AG10803 (cell line): ENCODE results near the gene AHDC1.
"Not testable (repeated sequence)": the region's sequence is repeated elsewhere in the genome, so short reads cannot be mapped to it uniquely, and the experiment has no call there.

Experiments
- DNase-seq: peaks from one replicate; pipeline ENCODE4 v3.0.0; 2010; ENCODE audit warnings: low read depth
- H3K4me3 ChIP-seq: 2 replicates; pipeline ENCODE4 v1.5.1; 2011; ENCODE audit warnings: mild to moderate bottlenecking, low read length, control low read depth
- TF ChIP-seq, protein P1 (sequence below): conservative IDR thresholded peaks from 2 replicates; pipeline ENCODE4 v1.5.1; 2011; ENCODE audit warnings: mild to moderate bottlenecking, low read length, control low read depth, inconsistent platforms

Gene AHDC1

GRCh38 chr1:27623327-27624212 lies 19.6 kb upstream of the AHDC1 start:
- DNase-seq, result no peak
- TF ChIP-seq, protein P1, sequence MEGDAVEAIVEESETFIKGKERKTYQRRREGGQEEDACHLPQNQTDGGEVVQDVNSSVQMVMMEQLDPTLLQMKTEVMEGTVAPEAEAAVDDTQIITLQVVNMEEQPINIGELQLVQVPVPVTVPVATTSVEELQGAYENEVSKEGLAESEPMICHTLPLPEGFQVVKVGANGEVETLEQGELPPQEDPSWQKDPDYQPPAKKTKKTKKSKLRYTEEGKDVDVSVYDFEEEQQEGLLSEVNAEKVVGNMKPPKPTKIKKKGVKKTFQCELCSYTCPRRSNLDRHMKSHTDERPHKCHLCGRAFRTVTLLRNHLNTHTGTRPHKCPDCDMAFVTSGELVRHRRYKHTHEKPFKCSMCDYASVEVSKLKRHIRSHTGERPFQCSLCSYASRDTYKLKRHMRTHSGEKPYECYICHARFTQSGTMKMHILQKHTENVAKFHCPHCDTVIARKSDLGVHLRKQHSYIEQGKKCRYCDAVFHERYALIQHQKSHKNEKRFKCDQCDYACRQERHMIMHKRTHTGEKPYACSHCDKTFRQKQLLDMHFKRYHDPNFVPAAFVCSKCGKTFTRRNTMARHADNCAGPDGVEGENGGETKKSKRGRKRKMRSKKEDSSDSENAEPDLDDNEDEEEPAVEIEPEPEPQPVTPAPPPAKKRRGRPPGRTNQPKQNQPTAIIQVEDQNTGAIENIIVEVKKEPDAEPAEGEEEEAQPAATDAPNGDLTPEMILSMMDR, result no peak
- H3K4me3 ChIP-seq, result no peak overlapping the region

- TF ChIP-seq, protein P1, result no peak
- no peak for DNase-seq
- H3K4me3 ChIP-seq, result no peak overlapping the region
Measured at GRCh38 chr1:27622828-27623227, 18.9 kb upstream of the AHDC1 start.

DNA sequence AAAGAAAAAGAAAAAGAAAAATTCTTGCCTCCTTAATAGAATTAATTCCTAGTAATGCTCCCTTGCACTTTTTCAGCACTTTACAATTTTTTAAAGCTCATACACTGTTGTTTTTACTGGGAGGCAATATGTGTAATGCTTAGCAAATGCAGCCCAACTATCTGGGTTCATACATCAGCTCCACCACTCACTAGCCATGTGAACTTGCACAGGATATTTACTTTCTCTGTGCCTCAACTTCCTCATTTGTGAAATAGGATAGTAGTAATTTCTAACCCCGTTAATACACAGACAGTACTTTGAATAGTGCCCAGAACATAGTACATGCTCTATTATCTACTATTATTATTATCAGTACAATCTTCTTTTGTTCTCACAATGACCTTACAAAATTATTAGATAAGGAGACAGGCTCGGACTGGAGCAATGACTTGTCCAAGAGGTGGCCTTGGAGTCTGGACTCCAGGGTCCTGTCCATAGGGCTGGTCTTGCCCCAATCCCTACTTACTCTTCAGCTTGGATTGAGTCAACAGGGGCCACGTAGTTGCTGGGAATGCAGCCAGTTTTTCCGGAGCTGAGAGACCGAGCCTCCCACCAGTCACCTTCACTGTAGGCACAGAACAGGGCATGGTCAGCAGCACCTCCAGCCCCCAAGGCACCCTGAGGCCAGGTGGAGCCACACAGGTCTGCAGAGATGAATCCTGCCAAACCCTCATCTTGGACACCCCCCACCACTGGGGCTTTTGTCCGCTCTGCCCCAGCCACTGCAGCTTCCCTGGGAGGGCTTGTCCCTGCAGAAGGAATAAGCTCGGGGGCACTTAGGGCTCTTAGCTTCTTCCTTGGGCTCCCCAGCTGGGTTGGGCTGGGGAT lies 17.3 kb upstream of the AHDC1 start:
- TF ChIP-seq, protein P1, result no peak
- no peak overlapping the region for H3K4me3 ChIP-seq
- DNase-seq, result no peak

GRCh38 chr1:27619782-27620438 lies 16.0 kb upstream of the AHDC1 start:
- not testable (repeated sequence) for DNase-seq, H3K4me3 ChIP-seq

DNA sequence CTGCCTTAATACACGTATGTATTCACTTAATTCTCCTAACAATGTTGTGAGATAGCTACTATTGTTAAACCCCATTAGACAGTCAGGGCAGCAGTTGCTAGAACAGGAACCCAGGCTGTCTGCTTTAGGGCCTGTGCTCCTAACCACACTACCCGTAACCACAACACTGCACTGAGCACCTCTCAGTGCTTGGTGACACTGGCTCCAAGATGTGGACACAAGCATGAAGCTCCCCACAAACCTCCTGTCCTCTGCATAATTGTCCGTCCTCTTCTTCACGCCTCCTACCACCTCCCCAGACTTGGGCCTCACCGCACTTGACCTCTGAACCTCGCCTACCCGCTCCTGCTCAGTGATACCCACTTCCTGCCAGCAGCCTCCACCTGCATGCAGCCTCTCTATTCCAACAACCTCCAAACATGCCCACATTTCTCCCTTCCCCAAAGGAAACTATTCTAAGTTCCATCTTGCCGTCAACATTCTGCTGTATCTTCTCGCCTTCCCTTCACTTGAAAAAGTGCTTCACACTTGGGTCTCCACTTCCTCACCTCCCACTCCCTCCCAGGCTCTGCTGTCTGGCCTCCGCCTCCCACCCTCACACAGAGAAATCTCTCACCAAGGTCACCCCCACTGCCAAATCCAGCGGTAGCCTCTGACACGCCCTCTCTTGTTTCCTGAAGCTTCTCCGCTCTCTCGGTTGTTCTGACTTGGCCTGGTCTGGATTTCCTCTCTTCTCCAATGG lies 14.6 kb upstream of the AHDC1 start:
- no peak overlapping the region for H3K4me3 ChIP-seq
- DNase-seq, result no peak
- TF ChIP-seq, protein P1, result no peak

- no peak overlapping the region for H3K4me3 ChIP-seq
- TF ChIP-seq, protein P1, result no peak
- DNase-seq, result no peak
Measured at GRCh38 chr1:27617420-27617819, 13.5 kb upstream of the AHDC1 start.

DNA sequence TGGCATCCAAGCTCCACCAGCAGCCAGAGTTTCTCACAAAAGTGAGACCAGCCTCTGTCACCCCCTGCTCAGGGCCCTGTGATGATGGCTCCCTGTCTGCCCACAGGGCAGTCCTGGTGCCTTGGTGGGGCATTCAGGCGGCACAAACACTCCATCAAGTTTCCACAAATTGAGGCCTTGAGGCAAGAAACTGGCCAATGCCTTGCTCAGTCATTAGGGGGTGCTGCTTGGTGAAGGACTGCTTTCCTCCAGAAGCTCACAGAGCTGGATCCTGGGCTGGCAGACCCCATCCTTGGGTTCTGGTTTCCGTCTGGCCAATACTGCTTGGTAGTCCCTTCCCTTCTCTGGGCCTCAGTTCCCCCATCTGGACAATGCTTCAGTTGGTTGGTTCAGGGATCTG lies 12.5 kb upstream of the AHDC1 start:
- TF ChIP-seq, protein P1, result peak; percentile 27
- no peak overlapping the region for H3K4me3 ChIP-seq
- no peak for DNase-seq
